Duodenal mucosa (tissue), 2 donors: ENCODE data around the gene CPOX.

Experiments used
- H3K27ac ChIP-seq: one replicate; pipeline ENCODE4 v1.7.0; 2013; ENCODE audit warnings: low read depth, low read length
- H3K27me3 ChIP-seq, 2 donors: one replicate each; pipeline ENCODE4 v1.7.0; 2013; ENCODE audit warnings: low read length in 2 of 2, control low read depth in 1 of 2; ENCODE audit not compliant: insufficient read depth in 2 of 2, control insufficient read depth in 1 of 2
- H3K36me3 ChIP-seq, 2 donors: one replicate each; pipeline ENCODE4 v1.7.0; 2013; ENCODE audit warnings: low read length in 2 of 2, control low read depth in 1 of 2; ENCODE audit not compliant: insufficient read depth in 2 of 2, control insufficient read depth in 1 of 2
- H3K4me1 ChIP-seq, 2 donors: one replicate each; pipeline ENCODE4 v1.7.0; 2013; ENCODE audit warnings: low read length in 2 of 2, control low read depth in 1 of 2; ENCODE audit not compliant: insufficient read depth in 2 of 2, control insufficient read depth in 1 of 2
- H3K4me3 ChIP-seq, 2 donors: one replicate each; pipeline ENCODE4 v1.7.0; 2013; ENCODE audit warnings: low read length in 2 of 2, low read depth in 1 of 2
- H3K9ac ChIP-seq, 2 donors: one replicate each; pipeline ENCODE4 v1.7.0; 2013; ENCODE audit warnings: low read length in 2 of 2, low read depth in 1 of 2
- H3K9me3 ChIP-seq, 2 donors: one replicate each; pipeline ENCODE4 v1.7.0; 2013; ENCODE audit warnings: low read length in 2 of 2, control low read depth in 1 of 2; ENCODE audit not compliant: control insufficient read depth in 1 of 2

Gene CPOX

GRCh38 chr3:98555025-98555379, 38.4 kb downstream of the CPOX start:
- Histone ChIP-seq H3K27ac (no peak overlapping the region), H3K4me1 (peaks cover 26 to 41% of the 10 kb centered on the region in 2 donors), H3K9me3 (no peaks in the 10 kb centered on the region), H3K36me3 (no peaks in the 10 kb centered on the region), H3K4me3 (no peak overlapping the region), H3K27me3 (no peaks in the 10 kb centered on the region), H3K9ac (no peak overlapping the region)

GRCh38 chr3:98554580-98554979, 38.8 kb downstream of the CPOX start:
- Histone ChIP-seq H3K9ac (no peak overlapping the region), H3K4me1 (peaks cover 26 to 41% of the 10 kb centered on the region in 2 donors), H3K36me3 (no peaks in the 10 kb centered on the region), H3K27ac (no peak overlapping the region), H3K9me3 (no peaks in the 10 kb centered on the region), H3K4me3 (no peak overlapping the region), H3K27me3 (no peaks in the 10 kb centered on the region)

- H3K36me3 ChIP-seq: no peaks in the 10 kb centered on the region
- no peaks in the 10 kb centered on the region for H3K27me3 ChIP-seq
- H3K27ac ChIP-seq: no peak overlapping the region
- H3K9me3 ChIP-seq: no peaks in the 10 kb centered on the region
- peaks cover 26 to 41% of the 10 kb centered on the region in 2 donors for H3K4me1 ChIP-seq
- H3K4me3 ChIP-seq: no peak overlapping the region
- H3K9ac ChIP-seq: no peak overlapping the region
These were observed 39.7 kb downstream of the CPOX start for GRCh38 chr3:98553753-98554152.

- no peak overlapping the region for H3K9ac ChIP-seq
- H3K4me3 ChIP-seq: no peak overlapping the region
- no peaks in the 10 kb centered on the region for H3K9me3 ChIP-seq
- H3K36me3 ChIP-seq: no peaks in the 10 kb centered on the region
- H3K27ac ChIP-seq: no peak overlapping the region
- no peaks in the 10 kb centered on the region for H3K27me3 ChIP-seq
- H3K4me1 ChIP-seq: peaks cover 26 to 41% of the 10 kb centered on the region in 2 donors
These were observed 40.3 kb downstream of the CPOX start for GRCh38 chr3:98553021-98553563.

- no peaks in the 10 kb centered on the region for H3K36me3 ChIP-seq
- no peak overlapping the region for H3K9ac ChIP-seq
- peak overlapping the region; percentile 12 to 39 for H3K4me3 ChIP-seq
- no peak overlapping the region for H3K27ac ChIP-seq
- H3K27me3 ChIP-seq: no peaks in the 10 kb centered on the region
- no peaks in the 10 kb centered on the region for H3K9me3 ChIP-seq
- H3K4me1 ChIP-seq: peaks cover 26 to 41% of the 10 kb centered on the region in 2 donors
These were observed 41.0 kb downstream of the CPOX start for GRCh38 chr3:98552232-98553020.

GRCh38 chr3:98551754-98552153, 41.7 kb downstream of the CPOX start:
- Histone ChIP-seq H3K9me3 (no peaks in the 10 kb centered on the region), H3K27ac (no peak overlapping the region), H3K9ac (no peak overlapping the region), H3K27me3 (no peaks in the 10 kb centered on the region), H3K4me1 (peaks cover 26 to 41% of the 10 kb centered on the region in 2 donors), H3K4me3 (peak overlapping the region; percentile 12 to 39), H3K36me3 (no peaks in the 10 kb centered on the region)

GRCh38 chr3:98551236-98551635, 42.2 kb downstream of the CPOX start:
- Histone ChIP-seq H3K4me1 (peaks cover 26 to 41% of the 10 kb centered on the region in 2 donors), H3K27ac (no peak overlapping the region), H3K27me3 (no peaks in the 10 kb centered on the region), H3K9me3 (no peaks in the 10 kb centered on the region), H3K9ac (no peak overlapping the region), H3K36me3 (no peaks in the 10 kb centered on the region), H3K4me3 (no peak overlapping the region)

- no peak overlapping the region for H3K4me3 ChIP-seq
- H3K9me3 ChIP-seq: no peaks in the 10 kb centered on the region
- H3K4me1 ChIP-seq: peaks cover 26 to 41% of the 10 kb centered on the region in 2 donors
- H3K9ac ChIP-seq: no peak overlapping the region
- no peaks in the 10 kb centered on the region for H3K36me3 ChIP-seq
- H3K27ac ChIP-seq: no peak overlapping the region
- H3K27me3 ChIP-seq: no peaks in the 10 kb centered on the region
These were observed 42.6 kb downstream of the CPOX start for GRCh38 chr3:98550833-98551232.

- no peak overlapping the region for H3K27ac ChIP-seq
- H3K27me3 ChIP-seq: no peaks in the 10 kb centered on the region
- no peak overlapping the region for H3K9ac ChIP-seq
- no peaks in the 10 kb centered on the region for H3K36me3 ChIP-seq
- H3K4me3 ChIP-seq: no peak overlapping the region
- peaks cover 26 to 29% of the 10 kb centered on the region in 2 donors for H3K4me1 ChIP-seq
- H3K9me3 ChIP-seq: no peaks in the 10 kb centered on the region
These were observed 44.9 kb downstream of the CPOX start for GRCh38 chr3:98548544-98548943.

- Histone ChIP-seq H3K27ac (no peak overlapping the region), H3K9me3 (no peaks in the 10 kb centered on the region), H3K4me1 (peaks cover 3 to 7% of the 10 kb centered on the region in 2 donors), H3K27me3 (no peaks in the 10 kb centered on the region), H3K36me3 (no peaks in the 10 kb centered on the region), H3K4me3 (no peak overlapping the region), H3K9ac (no peak overlapping the region)
These were observed 47.5 kb downstream of the CPOX start for GRCh38 chr3:98545940-98546339.
